ENCODE results near the gene MAPK8IP1. TPM values are rescaled to one million over a fixed set of nuclear protein-coding genes. Genes with fewer than 3 reads are reported as not detected.

MAPK8IP1 gene
- total RNA-seq, 1 donor from 2014 or later, result 11.5 TPM

- no peak overlapping the region for H3K4me3 Mint-ChIP-seq
- no peak for DNase-seq (ENCODE audit: low spot score in 2 of 2, unreplicated experiment in 2 of 2)
- TF ChIP-seq CTCF (IDR thresholded peaks at IDR 0.05; ENCODE audit: unreplicated experiment), result no peak
Observed at GRCh38 chr11:45931739-45932138, 46.3 kb downstream of the MAPK8IP1 start.

GRCh38 chr11:45932217-45932616 is 46.8 kb downstream of the MAPK8IP1 start:
- Mint-ChIP-seq H3K9me3 (no peaks in the 10 kb centered on the region), H3K4me1 (peaks cover 4% of the 10 kb centered on the region), H3K27ac (peak overlapping the region; percentile 47), H3K36me3 (peaks cover 22% of the 10 kb centered on the region), H3K4me3 (no peak overlapping the region), H3K27me3 (ENCODE audit: low read depth) (no peaks in the 10 kb centered on the region)
- DNase-seq (ENCODE audit: low spot score in 2 of 2, unreplicated experiment in 2 of 2), result no peak
- no peak for TF ChIP-seq CTCF (IDR thresholded peaks at IDR 0.05; ENCODE audit: unreplicated experiment)

More at GRCh38 chr11:45931739-45932138, 46.3 kb downstream of the MAPK8IP1 start:
- peaks cover 4% of the 10 kb centered on the region for H3K4me1 Mint-ChIP-seq
- H3K27ac Mint-ChIP-seq, result no peak overlapping the region
- no peaks in the 10 kb centered on the region for H3K9me3 Mint-ChIP-seq
- H3K36me3 Mint-ChIP-seq, result peaks cover 20% of the 10 kb centered on the region
- H3K27me3 Mint-ChIP-seq (ENCODE audit: low read depth), result no peaks in the 10 kb centered on the region

GRCh38 chr11:45933131-45933831 is 47.8 kb downstream of the MAPK8IP1 start:
- no peaks in the 10 kb centered on the region for H3K27me3 Mint-ChIP-seq (ENCODE audit: low read depth)
- no peak overlapping the region for H3K4me3 Mint-ChIP-seq
- H3K9me3 Mint-ChIP-seq, result no peaks in the 10 kb centered on the region
- no peak for TF ChIP-seq CTCF (IDR thresholded peaks at IDR 0.05; ENCODE audit: unreplicated experiment)
- no peak for DNase-seq (ENCODE audit: low spot score in 2 of 2, unreplicated experiment in 2 of 2)
- H3K27ac Mint-ChIP-seq, result no peak overlapping the region
- H3K4me1 Mint-ChIP-seq, result peaks cover 4% of the 10 kb centered on the region
- H3K36me3 Mint-ChIP-seq, result peaks cover 22% of the 10 kb centered on the region

- peaks cover 22% of the 10 kb centered on the region for H3K36me3 Mint-ChIP-seq
- no peaks in the 10 kb centered on the region for H3K9me3 Mint-ChIP-seq
- no peaks in the 10 kb centered on the region for H3K27me3 Mint-ChIP-seq (ENCODE audit: low read depth)
- no peaks in the 10 kb centered on the region for H3K4me1 Mint-ChIP-seq
- no peak overlapping the region for H3K4me3 Mint-ChIP-seq
- TF ChIP-seq CTCF (IDR thresholded peaks at IDR 0.05; ENCODE audit: unreplicated experiment), result no peak
- DNase-seq (ENCODE audit: low spot score in 2 of 2, unreplicated experiment in 2 of 2), result no peak
- no peak overlapping the region for H3K27ac Mint-ChIP-seq
Observed at GRCh38 chr11:45933846-45934579, 48.6 kb downstream of the MAPK8IP1 start.

GRCh38 chr11:45934580-45935318 is 49.3 kb downstream of the MAPK8IP1 start:
- Mint-ChIP-seq H3K27ac (no peak overlapping the region), H3K9me3 (no peaks in the 10 kb centered on the region), H3K27me3 (ENCODE audit: low read depth) (no peaks in the 10 kb centered on the region), H3K4me1 (no peaks in the 10 kb centered on the region), H3K36me3 (peaks cover 22% of the 10 kb centered on the region), H3K4me3 (no peak overlapping the region)
- DNase-seq (ENCODE audit: low spot score in 2 of 2, unreplicated experiment in 2 of 2), result no peak
- no peak for TF ChIP-seq CTCF (IDR thresholded peaks at IDR 0.05; ENCODE audit: unreplicated experiment)
